GM13976 (cell line): ENCODE results near the gene TGFBR3.

ENCODE experiments used
- DNase-seq: peaks from one replicate; pipeline ENCODE4 v3.0.0; 2012; ENCODE audit warnings: low spot score
- in situ Hi-C: fragments of 300-500 bp; cut with MboI; formaldehyde crosslinking; loops from one replicate; pipeline ENCODE4 v1.12.0; 2022; ENCODE audit warnings: low sequenced_read_pairs, mixed read lengths, inconsistent platforms; ENCODE audit not compliant: unreplicated experiment
- TF ChIP-seq, protein P1 (sequence below): IDR thresholded peaks from 2 replicates; pipeline ENCODE4 v1.5.1; 2012; ENCODE audit warnings: borderline replicate concordance, mild to moderate bottlenecking; ENCODE audit not compliant: insufficient read depth; ENCODE audit errors: extremely low read depth, missing control alignments, control extremely low read depth

TGFBR3 gene

DNA sequence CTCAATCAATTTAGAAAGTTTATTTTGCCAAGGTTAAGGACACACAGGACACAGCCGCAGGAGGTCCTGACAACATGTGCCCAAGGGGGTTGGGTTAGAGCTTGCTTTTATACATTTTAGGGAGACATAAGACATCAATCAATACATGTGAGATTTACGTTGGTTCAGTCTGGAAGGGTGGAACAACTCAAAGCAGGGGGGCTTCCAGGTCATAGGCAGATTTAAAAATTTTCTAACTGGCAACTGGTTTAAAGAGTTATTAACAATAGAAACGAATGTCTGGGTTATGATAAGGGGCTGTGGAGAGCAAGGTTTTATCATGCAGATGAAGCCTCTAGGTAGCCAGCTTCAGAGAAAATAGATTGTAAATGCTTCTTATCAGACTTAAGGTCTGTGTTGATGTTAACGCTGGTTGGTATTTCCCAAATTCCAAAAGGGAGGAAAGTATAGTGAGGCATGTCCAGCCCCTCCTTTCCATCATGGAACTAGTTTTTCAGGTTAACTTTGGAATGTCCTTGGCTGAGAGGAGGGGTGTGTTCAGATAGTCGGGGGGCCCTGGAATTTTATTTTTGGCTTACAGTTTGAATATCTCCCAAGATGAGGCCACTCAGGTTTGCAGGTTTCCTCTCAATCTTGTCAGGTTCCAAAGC is 31.0 kb upstream of the TGFBR3 start:
- TF ChIP-seq, protein P1, sequence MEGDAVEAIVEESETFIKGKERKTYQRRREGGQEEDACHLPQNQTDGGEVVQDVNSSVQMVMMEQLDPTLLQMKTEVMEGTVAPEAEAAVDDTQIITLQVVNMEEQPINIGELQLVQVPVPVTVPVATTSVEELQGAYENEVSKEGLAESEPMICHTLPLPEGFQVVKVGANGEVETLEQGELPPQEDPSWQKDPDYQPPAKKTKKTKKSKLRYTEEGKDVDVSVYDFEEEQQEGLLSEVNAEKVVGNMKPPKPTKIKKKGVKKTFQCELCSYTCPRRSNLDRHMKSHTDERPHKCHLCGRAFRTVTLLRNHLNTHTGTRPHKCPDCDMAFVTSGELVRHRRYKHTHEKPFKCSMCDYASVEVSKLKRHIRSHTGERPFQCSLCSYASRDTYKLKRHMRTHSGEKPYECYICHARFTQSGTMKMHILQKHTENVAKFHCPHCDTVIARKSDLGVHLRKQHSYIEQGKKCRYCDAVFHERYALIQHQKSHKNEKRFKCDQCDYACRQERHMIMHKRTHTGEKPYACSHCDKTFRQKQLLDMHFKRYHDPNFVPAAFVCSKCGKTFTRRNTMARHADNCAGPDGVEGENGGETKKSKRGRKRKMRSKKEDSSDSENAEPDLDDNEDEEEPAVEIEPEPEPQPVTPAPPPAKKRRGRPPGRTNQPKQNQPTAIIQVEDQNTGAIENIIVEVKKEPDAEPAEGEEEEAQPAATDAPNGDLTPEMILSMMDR = no peak
- DNase-seq = no peak
- in situ Hi-C loops = no loop called here

DNA sequence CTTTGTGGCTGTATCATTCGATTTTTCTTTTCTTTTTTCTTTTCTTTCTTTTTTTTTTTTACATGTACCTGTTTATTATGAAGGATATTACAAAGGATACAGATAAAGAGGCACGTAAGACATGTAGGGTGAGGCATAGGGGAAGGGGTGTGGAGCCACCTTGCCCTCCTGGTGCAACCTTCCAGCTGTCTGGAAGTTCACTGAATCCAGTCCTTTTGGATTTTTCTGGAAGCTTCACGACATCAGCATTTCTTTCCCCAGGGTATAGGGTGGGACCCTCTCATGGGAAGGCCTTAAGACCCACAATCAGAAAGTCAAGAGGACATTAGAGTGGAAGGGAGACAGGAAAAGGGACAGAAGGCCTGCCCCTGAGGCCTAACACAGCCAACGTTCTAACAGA is 30.1 kb upstream of the TGFBR3 start:
- in situ Hi-C loops = no loop called here
- DNase-seq = no peak

DNA sequence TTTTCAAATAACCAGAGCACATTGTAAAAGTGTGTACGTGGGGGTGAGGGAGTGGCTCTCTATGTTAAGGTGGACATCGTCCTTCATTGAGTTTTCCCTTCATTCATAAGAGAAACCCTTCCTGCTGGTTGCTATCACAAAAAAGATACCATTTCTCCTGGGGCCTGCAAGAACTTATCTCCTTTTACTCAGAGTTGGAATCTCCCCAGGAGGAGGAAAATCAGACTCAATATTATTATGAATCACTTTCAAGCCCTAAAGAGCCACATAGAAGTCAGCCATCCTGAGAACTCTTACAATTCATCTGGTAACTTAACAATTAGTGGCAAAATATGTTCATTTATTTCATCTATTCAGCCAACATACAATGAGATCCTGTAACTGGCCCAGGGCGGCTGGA is 27.1 kb upstream of the TGFBR3 start:
- in situ Hi-C loops = no loop called here
- TF ChIP-seq, protein P1 = no peak
- no peak for DNase-seq

More for the DNA sequence above, 30.1 kb upstream of the TGFBR3 start:
- TF ChIP-seq, protein P1 = no peak

DNA sequence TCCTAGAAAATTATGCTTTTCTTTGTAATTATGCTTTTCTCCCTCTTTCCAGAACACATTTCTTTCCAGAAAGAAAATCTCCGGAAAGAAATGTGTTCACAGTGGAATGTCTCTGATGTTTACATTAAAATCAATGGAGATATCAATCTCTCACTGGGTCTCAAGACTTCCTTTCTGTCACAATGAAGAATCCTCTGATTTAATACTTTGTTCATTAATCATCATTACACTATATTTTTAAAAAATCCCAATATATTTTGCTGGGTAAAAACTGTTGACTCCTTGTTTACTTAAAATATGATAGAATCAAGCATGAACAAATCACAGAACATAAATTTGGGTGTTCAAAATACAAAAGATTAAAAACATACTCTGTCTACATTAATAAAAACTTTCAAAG is 26.3 kb upstream of the TGFBR3 start:
- no peak for DNase-seq
- in situ Hi-C loops = no loop called here
- TF ChIP-seq, protein P1 = no peak

DNA sequence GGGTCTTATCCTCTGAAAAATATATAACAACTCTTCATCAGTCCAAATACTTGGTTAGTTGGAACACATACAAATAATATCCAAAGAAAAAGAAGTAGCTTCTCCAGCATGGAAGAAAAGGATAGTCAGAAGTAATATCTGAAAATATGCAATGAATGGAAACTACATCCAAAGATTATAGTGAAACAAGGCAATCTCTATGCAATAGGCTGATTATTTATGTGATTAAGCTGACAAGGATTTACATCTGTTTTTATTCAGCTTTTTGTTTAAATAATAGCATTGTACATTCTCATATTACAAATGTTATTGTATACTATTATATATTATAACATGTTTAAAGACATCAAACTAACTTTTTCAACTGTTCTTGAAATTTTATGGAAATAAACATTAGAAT is 15.3 kb upstream of the TGFBR3 start:
- in situ Hi-C loops = no loop called here
- DNase-seq = no peak
- TF ChIP-seq, protein P1 = no peak

DNA sequence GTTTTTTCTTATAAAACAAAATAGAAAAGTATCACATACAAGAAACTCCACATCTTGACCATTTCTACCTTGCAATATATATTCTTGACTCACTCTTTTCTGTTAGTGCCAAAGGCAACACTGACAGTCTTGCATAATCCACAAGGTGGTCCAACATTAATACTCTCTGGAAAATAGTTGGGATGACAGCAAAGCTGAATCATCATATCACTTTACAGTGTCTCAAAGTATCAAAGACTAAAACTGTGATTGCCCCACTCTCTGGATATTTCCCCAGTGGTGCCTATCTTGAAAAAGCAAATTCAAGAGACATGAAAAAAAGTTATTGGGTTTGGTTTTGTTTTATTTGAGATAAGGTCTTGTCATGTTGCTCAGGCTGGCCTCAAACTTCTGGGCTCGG is 14.6 kb upstream of the TGFBR3 start:
- no peak for DNase-seq
- TF ChIP-seq, protein P1 = no peak
- in situ Hi-C loops = no loop called here
